Glomerular visceral epithelial cell (primary cell): ENCODE data around the gene PTPRN2.
"Not testable (repeated sequence)": the region's sequence is repeated elsewhere in the genome, so short reads cannot be mapped to it uniquely, and the experiment has no call there.

Experiments
- DNase-seq: peaks from one replicate; pipeline ENCODE4 v3.0.0-alpha.2; 2016; ENCODE audit errors: extremely low spot score

The PTPRN2 gene

DNA sequence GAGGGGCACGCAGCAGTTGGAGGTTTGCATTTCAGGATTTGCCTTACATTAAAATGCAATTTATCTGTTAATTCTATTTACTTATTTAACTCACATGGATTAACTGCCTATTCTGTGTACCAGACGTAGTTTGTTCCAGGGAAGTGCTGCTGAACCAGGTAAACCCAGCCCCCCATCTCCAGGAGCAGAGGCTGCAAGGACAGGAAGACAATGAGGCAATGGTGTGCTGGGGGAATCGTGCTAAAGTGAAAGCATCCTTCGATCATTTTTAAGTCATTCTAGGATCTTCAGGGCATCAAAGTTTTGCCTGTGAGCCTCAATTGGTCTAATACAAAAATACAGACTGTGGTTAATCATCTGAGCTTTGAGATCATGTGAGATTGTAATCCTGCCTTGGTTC, 1084.4 kb downstream of the PTPRN2 start:
- no peak for DNase-seq

DNA sequence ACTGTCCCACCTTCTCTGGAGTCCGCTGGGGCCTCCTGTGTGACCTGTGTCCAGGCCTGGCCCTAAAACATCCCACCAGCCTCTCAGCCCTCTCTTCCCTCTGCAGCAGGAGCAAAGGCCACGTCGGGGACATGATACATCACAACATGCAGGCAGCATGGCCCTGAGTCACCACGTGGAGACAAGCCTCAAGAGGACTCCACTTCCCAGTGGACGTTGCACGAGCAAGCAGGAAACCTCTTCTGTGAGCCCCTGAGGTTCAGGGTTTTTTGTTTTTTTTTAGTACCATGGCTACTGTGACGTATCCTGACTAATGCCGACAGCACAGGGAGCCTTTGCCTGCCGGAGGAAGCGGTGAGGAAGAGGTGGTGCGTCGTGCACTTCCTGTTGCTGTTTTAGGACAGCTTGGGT, 1084.9 kb downstream of the PTPRN2 start:
- DNase-seq = no peak

DNA sequence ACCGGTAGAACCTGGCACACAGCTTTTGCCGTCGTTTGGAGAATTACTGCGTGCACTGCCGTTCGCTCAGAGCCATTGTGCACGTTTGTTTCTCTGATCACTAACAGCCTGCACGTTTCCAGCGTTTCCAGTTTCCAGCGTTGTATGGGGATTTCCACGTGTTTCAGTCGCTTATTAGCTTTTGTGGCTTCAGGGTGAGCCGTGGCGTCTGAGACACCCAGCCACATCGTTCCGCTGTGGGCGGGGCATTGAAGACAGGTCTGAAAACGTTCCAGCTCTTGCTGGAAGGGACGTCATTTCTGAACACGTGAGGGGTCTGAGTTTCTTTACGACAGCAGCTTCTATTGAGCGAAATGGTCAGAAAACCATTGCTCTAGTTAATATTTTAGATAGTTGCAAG, 1086.0 kb downstream of the PTPRN2 start:
- DNase-seq = no peak

DNA sequence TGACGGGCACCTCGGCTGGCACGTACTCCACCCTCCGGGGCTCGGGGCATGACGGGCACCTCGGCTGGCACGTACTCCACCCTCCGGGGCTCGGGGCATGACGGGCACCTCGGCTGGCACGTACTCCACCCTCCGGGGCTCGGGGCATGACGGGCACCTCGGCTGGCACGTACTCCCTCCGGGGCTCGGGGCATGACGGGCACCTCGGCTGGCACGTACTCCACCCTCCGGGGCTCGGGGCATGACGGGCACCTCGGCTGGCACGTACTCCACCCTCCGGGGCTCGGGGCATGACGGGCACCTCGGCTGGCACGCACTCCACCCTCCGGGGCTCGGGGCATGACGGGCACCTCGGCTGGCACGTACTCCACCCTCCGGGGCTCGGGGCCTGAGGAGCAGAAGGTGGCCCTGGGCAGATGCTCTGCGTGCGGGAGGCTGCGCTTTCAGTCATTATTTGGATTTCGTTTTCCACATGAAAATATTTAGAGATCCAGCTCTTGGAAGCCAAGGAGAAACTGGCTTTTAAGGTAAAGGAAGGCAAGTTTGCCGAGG, 1086.6 kb downstream of the PTPRN2 start:
- not testable (repeated sequence) for DNase-seq

DNA sequence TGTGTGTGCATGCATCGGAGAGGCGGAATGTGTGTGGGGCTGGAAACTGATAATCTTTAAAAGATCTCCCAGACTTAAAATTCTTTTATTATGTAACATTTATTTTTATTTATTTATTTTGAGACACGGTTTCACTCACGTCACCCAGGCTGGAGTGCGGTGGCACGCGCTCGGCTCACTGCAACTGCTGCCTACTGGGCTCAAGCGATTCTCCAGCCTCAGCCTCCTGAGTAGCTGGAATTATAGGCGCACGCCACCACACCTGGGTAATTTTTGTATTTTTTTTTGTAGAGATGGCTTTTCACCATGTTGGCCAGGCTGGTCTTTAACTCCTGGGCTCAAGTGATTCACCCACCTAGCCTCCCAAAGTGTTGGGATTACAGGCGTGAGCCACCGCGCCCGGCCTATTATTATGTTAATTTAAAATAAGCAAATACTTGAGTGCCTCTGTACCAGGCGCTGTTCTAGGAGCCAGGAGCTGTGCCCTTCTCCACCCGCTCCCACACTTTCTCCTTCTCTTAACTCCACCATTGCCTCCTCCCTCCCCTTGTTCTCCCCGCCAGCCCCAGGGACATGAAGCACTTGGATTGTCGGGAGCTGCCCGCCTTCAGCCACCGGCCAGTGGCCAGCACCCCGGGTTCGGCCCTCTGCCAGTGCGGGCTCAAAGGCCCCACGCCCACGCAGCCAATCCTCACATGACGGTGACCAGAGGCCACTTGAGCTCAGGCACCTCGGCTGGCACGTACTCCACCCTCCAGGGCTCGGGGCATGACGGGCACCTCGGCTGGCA, 1087.3 kb downstream of the PTPRN2 start:
- DNase-seq = no peak

DNA sequence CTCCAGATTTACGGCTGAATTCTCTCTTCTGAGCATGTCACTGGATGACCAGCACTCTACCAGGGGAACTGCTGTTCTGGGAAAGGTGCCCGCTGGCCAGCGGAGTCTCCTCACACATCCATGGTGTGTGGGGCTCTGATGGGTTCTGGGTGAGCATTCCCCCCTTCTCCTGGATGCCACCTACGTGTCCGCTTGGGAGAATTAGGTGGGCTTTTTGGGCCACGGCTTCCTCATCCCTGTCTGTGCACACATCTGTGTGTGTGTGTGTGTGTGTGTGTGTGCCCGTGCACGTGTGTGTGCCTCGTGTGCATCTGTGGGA, 1087.8 kb downstream of the PTPRN2 start:
- DNase-seq = no peak

DNA sequence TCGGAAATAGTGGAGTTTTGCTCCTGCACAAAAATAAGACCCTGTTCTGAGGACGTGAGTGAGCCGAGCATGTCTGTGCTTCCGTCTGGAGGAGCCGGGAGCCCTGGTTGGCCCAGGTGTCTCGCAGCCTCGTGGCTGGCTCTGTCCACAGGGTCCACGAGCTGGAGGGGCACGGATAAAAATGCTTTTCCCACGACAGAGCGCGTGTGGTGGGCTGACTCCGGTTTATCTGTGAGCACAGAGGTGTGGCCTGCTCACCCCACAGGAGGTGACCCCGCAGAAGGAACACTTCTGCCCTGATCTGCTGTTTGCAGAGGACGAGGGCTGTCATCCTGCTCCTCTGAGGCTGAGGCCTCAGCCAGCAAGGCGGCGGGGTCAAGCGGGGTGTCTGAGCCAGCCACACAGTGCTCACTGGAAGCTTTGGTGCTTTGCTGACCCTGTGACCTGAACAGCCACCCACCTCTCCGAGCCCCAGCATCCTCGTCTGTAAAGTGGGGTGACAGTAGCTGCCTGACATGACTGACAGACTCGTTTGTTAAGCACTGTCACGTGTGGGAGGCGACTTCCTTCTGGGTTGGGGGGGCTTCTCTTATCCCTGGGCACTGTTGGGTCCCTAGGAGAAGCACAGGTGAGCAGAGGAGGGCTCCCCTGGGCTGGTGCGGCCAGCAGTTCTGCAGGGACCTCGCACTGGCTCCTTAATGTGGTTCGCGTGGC, 1088.3 kb downstream of the PTPRN2 start:
- no peak for DNase-seq

DNA sequence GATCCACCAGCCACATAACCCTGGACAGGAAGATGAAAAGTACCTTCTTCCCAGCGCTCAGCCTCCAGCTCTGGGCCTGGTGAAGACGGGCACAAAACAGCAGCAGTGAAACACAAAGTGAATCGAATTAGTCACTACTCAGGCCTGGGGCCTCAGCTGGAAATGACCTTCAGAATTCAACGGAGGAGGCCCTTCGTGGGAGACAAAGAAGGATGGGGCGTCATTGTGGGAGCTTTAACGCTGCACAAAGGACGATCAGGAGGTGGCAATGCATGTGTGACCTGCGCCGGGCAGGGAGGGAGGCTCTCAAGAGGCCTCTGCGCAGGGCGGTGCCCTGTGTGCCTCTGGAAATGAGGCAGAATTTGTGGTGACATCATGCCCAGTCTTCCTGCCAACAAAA, 1089.0 kb downstream of the PTPRN2 start:
- DNase-seq = no peak

DNA sequence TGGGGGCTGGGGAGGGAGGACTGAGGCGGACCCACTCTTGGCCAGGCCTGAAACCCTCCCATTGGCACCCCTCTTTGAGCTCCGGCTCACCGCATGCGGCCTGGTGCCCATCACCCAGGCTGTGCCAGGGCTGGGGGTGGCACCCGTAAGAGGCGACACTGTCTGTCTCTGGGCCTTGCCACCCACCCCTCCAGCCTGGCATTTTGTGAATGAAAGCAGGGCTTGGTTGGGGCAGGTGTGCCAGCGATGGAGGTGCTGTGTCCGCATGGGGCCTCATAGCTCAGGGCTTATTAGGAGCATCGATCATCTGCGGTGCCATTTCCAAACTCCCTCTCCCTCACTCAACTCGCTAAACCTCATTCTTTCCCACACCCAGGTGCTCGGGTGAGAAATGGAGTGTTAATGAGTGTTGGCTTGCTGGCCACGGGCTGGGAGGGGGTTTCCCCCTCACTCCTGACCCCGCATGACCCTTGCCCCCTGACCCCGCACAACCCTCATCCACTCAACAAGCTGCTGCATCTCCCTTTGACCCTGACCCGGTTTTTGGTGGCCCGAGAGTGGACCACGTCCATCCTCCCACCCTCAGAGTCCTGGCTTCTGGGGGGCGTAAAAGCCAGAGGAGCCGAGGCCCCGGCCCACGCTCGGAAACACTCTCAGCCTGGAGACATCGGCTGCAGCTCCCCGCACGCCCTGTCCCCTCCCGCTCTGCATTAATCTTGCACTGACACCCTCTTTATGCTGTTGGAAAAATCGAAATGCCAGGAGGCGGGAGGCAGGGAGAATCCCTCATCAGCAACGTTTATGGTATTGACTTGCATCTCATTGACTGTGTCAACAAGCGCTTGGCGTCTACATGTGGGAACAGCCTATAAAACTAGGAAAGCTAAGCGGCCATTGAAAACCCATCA, 1089.6 kb downstream of the PTPRN2 start:
- no peak for DNase-seq

DNA sequence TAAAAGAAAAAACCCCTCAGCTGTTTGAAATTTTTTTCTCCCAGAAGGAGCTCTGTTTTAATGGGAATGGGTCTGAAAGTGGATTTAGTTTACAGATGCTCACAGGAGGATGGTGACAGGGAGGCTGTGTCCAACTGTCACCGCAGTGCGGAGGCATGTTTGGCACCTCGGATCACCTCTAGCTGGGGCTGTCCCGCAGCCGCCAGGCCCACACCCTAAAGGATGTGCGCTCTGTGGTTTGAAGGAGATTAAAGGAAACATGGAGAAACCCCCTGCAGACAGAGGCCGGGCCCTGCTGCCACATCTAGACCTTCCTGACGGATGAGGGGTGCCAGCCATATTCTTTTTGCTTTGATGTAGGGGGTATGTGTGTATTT, 1090.3 kb downstream of the PTPRN2 start:
- DNase-seq = no peak

DNA sequence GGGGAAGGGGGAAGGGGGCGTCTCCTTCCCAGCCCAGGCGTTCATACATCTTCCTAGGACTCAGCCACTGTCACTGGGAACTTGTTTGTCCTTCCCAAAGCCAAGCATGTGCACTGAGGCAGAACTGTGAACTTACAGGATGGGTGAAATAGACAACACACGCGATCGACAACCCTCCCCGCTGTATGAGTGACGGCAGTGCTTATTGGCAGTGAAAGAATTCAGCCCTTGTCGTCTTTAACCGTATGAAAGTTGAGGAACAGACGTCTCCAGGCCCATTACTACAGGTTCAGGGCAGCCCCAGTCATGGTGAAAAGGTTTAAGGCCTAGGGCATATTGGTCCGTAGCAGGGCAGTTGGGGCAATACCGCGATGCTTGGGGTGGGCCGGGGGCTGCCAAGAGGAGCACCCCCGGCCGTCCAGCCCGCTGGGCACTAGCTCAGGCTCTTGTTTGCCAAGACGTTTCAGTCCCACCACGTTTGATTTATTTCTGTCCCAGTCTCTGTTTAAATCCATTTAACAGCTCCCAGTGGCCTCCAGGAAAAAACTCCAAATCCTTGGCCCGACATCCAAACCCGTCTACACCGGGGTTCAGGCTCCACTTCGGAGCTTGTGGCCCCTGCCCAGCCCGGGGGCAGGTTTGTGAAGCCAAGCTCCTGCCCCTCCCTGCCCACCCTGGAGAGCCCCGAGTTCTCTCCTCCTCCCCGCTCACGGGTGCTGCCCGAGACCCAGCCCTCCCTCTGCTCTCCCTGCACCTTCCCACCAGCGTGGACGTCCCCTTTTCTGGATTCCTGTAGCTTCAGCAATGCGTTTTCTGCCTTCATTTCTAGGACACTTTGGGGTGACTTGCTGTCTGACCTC, 1091.0 kb downstream of the PTPRN2 start:
- DNase-seq = no peak

DNA sequence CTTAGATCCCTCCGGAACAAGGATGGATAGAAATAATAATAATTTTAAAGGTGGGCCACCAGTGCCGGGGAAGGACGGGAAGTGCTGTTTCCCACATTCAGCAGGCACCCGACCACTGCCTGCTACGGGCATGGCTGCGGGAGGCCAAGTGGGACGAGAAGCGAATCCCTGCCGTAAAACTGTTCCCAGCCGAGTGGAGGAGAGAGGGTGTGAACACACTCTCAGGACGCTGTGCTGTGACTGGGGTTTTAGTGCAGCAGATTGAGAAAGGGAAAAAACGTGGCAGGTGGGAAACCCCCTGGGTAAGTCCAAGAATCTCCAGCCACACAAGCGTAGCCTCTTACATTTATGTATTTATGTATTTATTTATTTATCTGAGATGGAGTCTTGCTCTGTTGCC, 1092.0 kb downstream of the PTPRN2 start:
- no peak for DNase-seq

DNA sequence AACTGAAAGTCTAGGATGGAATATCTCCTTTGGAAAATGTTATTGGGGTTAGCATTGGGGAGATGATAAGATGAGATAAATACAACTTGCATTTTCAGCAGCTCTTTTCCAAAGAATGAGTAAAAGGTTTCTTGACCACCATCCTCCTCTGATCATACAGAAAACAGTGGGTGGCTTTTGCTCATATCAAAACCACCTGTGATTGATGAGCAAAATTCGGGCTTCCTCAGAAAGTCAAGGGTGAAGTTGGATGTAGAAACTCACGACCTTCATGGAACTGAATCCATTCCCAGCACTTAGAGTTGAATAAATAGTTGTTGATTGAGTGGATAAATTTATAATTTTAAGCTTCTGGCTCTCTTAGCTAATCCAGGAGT, 1092.5 kb downstream of the PTPRN2 start:
- no peak for DNase-seq

DNA sequence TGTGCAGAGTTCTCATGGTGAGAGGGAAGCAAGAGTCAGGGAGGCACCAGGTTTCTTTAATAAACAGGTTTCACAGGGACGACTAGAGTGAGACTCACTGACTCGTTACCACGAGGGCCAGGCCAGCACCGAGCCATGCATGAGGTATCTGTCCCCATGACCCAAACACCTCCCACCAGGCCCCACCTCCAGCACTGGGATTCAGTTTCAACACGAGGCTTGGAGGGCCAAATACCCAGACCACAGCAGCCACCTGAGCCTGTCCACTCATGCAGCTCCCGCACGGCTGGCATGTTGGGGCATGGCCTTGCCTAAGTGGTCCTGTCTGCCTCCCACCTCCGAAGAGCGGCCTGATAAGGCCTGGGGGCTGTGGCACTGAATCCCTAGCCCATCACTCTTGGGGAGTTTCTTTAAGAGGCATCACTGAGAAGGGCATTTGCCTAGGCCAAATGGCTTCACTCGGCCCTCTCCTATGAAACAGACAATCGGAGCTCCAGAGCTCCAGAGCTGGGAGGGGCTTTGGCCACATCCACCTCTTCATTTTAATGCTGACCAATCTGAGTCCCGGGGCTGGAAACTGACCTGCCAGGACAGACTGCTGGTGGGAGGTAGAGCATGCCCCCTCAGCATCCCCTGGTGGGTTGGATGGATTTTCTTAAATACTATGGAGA, 1093.0 kb downstream of the PTPRN2 start:
- no peak for DNase-seq

DNA sequence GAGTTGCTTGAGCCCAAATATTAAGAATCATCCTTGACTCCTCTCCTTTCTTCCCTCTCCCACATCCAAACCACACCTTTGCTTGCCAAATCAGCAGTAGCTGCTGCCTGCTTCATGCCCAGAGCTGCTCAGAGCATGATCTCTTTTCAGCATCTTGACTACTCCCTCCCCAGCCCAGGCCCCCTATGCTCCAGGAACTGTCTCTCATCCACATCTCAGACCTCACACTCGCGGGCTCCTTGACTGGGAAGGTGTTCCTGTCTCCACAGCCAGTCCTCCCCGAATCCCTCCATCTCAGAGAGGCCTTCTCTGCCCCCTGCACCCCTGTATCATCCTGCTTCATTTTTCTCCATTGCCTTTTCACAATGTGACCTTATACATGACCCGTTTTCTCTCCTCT, 1093.8 kb downstream of the PTPRN2 start:
- DNase-seq = no peak

DNA sequence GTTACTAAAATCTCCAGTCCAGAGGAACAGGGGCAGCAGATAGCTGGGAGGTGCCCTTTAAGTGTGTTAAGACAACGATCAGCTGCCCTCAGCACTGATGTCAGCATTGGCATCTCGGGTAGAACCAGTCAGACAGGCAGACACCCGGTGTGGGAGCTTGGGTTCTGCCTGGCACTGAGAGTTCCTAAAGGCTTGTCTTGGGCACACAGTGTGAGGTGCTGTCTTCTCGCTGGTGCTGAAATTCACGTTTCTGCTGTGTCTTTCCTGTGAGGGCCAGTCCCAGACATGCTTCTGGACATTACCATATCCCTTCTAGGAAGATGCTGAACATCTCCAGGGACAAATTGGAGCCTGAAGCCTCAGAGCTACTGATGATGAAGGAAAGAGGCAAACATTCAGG, 1094.6 kb downstream of the PTPRN2 start:
- DNase-seq = no peak

DNA sequence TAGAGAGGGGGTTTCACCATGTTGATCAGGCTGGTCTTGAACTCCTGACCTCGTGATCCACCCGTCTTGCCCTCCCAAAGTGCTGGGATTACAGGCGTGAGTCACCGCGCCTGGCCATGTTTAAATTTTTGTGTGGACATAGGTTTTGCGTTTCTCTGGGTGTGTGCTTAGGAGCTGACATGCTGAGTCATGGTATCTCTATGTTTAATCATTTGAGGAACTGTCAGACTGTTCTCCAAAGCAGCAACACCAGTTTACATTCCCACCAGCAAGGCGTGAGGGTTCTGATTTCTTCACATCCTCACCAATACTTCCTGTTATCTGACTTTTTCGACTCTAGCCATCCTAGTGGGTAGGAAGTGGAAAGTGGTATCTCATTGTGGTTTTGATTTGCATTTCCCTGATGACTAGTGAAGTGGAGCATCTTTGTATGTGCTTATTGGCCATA, 1097.1 kb downstream of the PTPRN2 start:
- peak; percentile 20 for DNase-seq

DNA sequence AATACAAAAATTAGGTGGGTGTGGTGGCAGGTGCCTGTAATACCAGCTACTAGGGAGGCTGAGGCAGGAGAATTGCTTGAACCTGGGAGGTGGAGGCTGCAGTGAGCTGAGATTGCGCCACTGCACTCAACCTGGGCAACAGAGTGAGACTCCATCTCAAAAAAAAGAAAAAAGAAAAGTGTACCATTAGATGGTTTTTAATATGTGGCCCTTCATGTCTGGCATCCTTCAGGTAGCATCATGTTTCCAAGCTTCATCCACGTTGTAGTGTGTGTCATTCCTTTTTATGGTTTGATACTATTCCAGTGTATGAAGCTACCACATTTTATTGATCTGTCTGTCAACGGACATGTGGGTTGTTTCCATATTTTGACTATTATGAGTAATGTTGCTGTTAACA, 1097.8 kb downstream of the PTPRN2 start:
- not testable (repeated sequence) for DNase-seq
